Measurements from ENCODE around the gene PRSS16.

- no peak for TF ChIP-seq CTCF (IDR thresholded peaks at IDR 0.05)
- no peak for TF ChIP-seq POLR2A (IDR thresholded peaks at IDR 0.05)
Observed at GRCh38 chr6:27216874-27217273, 30.6 kb upstream of the PRSS16 start.

Measured in thyroid gland (tissue), 4 donors.